HUDEP-2 (cell line): Measurements from ENCODE around the gene AP1S2.
A peak's percentile ranks its signal among the peaks of the same experiment; 100 is the strongest.
"Not testable (repeated sequence)": the region's sequence is repeated elsewhere in the genome, so short reads cannot be mapped to it uniquely, and the experiment has no call there.

ENCODE experiments used
- DNase-seq, 76 experiments: peaks; one replicate each; lab custom pipeline; 2025; ENCODE audit not compliant: unreplicated experiment in 76 of 76; lab: John Stamatoyannopoulos, UW

Gene AP1S2

DNA sequence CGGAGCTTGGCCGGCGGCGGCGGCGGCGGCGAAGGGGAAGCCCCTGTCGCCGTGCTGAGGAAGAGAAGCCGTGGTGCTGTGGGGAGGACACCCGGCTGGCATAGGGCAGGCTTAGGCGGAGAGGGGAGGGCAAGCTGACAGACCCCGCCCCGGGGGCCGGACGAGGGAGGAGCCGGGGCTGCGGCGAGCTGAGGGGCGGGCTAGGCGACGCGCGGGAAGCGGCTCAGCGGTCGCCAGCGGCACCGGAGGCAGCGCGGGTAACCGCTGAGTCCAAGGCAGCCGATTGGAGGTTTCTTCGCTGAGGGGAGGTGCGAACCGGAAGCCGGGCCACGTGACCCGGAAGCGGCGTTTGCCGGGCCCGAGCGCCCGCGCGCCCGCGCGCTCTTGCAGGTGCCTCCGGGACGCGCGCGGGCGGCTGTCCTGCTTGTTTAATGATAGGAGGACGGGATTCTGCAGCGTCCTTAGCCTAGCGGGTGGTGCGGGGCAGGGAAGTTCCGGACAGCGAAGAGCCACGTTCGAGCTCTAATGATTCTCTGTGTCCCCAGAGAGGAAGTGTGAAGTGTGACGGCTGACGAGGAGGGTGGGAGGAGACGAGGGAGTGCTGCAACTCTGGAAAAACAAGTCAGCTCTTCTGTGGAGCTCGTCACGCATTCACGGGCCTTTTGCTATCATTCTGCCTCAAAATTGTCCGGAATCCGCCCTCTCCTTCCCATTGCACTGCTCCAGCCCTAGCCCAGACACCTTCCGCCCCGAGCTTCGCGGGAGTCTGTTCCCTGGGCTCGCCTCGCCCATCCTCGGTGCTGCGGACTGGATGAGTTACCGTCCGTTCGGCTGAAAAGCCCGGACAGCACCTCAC lies at the start of gene AP1S2:
TSS of gene AP1S2 (minus strand) at position 102 of the 856 bp plus-strand sequence. CDS start 2,289 bp downstream, outside the sequence.
- DNase-seq, result peak; percentile 7 to 90 (median 79)

DNA sequence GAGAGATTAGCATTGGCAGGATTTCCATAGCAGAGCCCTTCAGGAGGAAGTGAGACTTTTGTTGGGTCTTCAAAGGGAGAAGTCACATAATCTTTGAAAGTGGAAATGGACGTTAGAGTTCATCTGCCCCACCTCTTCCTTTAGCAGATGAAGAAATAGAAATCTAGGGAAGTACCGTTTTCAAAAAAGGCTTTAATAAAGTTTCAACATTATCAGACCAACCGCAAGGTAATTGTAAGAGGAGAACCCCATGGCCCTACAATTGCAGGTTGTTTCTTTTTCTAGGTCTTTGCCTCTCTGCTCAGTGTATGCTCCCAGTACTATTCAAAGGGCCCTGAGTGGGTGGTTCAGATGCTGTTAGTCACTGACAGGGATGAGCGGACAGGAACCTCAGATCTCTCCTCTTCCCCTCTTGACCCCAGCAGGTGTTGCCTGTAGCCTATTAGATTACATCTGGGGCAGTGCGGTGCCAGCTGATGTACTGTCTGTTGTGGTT lies 48.6 kb upstream of the AP1S2 start:
- no peak for DNase-seq

DNA sequence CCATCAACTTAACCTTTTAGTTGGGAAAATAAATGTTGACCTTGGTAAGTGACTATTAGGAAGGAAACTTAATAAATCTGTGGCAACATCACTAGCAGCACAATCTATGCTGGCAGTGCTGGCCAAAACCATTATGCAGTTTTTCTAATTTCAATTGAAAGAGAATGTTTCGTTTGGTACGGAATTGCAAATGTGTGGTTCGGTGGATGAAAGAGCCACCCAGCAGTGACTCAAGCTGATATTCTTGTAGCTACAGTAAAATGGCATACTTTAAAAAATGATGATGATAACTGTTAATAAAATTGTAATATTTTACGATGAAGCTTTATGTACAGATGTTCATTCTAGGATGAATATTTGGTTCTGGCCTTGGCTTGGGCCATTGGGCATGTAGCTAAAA lies 40.7 kb upstream of the AP1S2 start:
- no peak for DNase-seq

DNA sequence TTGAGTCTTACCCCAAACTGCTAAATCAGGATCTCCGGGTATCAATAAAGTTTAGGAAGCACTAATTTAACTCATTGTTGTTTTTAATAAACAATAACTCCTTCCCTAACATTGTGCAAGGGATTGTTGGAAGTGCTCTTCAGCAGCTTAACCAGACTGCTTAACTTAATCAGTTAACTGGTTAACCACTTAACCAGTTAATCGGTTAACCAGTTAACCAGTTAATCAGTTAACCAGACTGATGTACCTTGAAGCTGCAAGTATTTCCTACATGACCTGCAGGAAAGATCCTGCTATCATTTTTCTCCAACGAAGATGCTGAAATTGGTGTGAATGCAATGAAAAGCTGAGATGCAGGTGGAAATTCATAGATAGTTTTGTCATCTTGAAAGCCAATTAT lies 40.1 kb upstream of the AP1S2 start:
- no peak for DNase-seq

DNA sequence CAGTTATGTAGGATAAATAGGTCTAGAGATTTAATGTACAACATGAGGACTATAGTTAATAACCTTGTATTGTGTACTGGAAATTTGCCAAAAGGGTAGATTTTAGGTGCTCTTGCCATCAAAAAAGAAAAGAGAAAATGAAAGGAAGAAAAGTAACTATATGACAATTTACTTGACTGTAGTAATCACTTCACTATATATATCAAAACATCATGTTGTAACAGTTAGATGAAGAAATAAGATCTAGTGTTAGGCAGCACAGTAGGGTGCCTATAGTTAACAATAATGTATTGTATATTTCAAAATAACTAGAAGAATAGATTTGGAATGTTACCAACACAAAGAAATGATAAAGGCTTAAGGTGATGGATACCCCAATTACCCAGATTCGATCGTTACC lies 35.9 kb upstream of the AP1S2 start:
- DNase-seq, result no peak

DNA sequence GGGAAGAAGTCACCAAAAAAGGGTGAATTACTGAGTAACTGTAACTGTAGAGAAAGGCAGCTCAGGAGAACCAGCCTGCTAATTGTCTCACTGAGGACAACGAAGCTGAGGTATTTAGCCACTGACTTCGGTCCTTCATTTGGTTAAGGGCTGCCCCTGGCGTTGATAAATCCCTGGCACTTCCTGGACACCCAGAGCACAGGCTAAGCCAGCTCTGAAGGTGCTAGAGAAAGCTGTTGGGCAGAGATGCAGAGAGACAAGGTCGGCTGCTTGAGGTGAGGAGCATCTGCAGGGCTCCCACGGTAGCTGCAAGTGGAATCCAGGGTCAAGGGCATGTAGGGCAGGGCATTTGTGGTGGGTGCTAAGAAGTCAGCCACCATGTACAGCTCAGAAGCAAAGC lies 33.4 kb upstream of the AP1S2 start:
- DNase-seq, result no peak

DNA sequence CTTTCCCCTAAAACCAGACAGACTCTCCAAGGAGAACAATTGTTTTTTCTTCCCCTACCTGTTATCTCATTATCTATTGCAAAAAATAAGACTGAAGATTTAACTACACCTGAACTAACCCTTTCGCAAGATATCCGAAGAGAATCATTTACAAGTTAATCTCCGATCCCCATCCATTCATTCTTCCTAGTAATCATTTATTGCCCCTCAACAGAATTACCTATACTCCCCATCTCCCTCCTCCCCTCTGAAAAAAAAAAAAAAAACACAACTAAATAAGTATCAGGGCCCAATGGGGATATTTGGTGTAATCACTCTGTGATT lies 28.9 kb upstream of the AP1S2 start:
- no peak for DNase-seq

DNA sequence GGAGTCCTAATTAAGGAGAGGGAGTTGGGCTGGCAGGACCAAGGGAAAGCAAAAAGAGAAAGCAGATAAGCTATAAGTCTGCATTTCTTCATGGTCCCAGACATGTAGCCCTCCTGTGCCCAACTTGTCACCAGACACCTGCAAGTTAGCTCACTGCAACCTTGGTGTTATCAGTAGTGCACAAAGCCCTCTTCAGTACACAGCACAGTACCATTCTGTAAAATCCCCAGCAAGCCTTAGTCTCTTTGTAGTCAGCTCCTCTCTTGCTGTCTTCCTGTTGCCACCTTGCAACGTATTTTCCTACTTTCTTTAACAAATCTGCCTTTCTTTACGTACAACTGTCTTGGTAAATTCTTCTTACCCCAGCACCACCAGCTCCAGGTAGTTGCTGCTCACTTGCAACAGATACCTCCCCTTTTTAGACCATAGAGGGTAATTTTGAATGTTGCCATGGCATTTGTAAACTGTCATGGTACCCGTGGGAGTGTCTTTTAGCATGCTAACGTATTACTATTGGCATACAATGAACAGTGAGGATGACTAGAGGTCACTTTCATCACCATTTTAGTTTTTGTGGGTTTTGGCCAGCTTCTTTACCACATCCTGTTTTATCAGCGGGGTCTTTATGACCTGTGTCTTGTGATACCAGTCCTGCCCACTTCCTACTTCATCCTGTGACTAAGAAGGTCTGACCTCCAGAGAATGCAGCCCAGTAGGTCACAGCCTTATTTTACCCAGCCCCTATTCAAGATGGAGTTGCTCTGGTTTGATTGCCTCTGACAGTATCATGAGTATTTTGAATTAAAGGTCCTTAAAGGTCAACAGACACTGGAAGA lies 28.3 kb upstream of the AP1S2 start:
- peak in 10 of 76 experiments; percentile 0 to 30 (median 6) for DNase-seq

DNA sequence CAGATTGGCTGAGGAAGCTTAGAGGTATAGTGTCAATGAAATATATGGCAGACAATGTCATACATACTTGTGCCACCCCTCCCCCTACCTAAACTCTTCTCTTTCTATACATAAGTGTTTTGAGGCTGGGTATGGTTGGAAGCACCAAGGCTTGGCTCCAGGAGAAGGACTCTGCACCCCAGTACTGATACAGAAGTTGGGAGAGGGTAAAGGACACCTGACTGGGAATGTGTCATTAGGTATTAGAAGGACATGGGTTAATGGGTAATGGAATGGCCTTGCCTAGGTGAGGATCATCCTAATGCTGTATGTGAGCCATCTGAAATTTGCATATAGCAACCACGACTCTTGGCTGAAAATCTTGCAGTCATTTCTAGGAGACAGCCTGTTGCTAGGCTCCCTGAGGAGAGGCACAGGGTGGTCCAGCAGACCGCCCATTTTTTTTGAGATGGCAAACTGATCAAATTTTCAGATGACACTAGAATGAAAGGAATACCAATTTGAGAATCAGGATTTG lies 26.8 kb upstream of the AP1S2 start:
- no peak for DNase-seq

DNA sequence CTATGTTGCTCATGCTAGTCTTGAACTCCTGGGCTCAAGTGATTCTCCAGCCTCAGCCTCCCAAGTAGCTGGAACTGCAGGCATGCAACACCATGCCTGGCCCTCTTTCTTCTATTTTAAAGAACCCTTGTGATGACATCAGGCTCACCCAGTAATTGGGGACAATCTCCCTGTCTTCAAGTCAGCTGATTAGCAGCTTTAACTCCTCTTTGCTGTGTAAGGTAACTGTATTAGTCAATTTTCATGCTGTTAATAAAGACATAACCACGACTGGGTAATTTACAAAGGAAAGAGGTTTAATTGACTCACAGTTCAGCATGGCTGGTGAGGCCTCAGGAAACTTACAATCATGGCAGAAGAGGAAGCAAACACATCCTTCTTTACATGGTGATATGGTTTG lies 23.3 kb upstream of the AP1S2 start:
- not testable (repeated sequence) for DNase-seq

DNA sequence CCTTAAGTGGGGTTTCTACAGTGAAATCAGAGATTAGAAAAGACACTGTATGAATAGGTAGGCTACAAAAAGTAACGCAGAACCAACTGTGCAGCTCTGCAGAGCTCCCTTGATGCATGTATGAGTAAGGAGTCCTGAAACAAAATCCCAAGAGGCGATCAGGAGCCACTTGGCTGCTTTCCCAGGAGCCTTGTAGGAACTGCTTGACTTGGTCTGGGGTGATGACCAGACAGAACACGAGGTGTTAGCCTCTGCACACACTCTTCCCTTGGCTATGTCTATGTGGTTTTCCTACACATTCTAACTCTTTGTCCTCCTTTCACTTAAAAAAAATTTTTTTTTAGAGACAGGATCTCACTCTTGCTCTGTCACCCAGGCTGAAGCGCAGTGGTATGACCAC lies 22.8 kb upstream of the AP1S2 start:
- no peak for DNase-seq

DNA sequence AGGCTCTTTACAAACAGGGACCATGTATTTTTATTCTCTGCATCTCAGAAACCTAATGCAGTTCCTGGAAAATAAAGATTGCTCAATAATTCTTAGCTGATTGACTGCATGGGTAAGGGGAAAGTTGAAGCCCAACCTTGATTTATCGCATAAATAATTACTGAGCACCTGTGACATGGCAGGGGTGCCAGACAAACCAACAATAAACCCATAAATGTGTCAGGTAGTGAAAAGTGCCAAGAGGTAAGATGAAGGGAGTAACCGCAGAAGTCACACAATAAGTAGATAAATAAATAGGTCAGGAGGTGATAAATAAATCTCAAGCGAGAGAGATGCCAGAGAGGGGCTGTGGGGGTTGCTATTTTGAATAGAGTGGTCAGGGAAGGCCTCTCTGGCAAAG lies 20.1 kb upstream of the AP1S2 start:
- DNase-seq, result no peak

DNA sequence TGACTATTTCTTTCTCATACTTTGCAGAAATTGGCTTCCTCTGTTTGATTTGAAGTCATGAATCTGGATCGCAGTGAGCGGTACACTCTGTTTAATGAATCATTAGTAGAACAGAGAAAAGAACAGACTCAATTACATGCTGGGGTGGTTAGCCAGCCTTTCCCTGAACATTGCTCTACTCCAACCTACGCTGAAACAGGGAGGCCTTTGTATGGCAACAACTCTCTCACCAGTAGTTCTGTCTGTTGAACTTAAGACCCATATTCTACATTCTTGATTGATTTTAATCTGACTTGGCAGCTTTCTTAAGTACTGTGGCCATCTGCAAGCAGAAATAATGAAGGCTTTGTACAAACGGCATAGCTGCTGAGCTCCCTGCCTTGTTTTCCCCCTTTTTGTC lies 19.0 kb upstream of the AP1S2 start:
- DNase-seq, result no peak

DNA sequence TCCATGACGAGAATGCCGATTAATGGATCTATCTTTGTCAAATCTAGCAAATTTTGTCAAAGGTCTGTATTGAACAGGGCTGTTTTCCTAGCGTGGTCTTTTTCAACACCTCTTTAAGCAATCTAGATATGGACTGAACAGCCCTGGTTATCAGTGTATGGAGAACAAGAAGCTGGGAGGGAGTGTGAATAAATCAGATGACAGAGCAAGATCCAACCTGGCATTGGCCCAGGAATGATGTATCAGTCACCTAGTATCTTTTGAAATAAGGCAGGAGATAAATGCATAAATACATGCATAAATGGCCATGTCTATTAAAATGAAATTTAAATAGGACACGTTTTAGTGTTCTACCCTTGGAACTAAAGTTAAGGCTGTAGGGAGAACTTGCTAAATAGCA lies 15.7 kb upstream of the AP1S2 start:
- DNase-seq, result no peak

DNA sequence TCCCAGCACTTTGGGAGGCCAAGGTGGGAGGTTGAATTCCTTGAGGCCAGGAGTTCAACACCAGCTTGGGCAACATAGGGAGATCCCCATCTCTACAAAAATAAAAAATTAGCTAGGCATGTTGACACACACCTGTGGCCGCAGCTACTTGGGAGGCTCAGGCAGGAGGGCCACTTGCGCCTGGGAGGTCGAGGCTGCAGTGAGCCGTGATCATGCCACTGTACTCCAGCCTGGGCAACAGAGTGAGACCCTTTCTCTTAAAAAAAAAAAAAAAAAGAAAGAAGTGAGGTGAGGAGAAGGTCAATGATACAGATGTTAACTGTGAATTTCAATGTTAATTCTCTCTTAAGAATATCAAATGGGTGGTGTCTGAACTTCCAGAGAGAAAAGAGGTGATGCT lies 15.1 kb upstream of the AP1S2 start:
- DNase-seq, result no peak

DNA sequence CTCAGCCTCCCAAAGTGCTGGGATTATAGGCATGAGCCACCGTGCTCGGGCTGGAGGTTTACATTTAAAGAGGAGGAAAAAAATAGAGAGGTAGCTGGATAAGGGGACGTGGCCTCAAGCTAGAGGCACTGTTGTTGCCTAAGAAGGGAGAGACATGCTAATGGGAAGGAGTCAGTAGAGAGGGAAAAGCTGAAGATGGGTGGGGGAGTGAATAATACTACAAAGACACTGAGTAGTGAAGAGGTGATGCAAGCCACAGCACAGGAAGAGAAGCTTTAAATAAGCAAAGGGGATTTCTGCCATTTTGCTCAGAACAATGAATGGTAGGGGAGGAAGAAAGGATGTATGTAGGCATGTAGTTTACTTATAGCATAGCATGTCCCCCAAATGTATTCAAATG lies 11.5 kb upstream of the AP1S2 start:
- DNase-seq, result no peak

DNA sequence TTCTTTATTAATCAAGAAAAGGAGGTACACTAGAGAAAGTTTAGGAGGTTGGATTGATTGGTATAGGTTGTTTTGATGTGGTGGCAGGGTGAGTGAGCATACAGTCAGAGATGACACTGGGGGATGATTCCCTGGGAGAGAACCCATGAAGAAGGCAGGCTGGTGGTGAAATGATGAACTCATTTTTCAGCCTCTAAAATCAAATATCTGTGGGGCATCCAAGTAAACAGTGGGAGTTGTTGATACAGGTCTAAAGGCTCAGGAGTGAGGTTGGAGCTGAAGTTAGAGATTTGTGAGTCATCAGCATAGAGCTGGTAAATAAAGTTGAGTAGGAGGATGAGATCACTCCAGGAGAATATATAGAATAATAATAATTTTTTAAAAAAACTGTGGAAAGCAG lies 10.0 kb upstream of the AP1S2 start:
- no peak for DNase-seq

DNA sequence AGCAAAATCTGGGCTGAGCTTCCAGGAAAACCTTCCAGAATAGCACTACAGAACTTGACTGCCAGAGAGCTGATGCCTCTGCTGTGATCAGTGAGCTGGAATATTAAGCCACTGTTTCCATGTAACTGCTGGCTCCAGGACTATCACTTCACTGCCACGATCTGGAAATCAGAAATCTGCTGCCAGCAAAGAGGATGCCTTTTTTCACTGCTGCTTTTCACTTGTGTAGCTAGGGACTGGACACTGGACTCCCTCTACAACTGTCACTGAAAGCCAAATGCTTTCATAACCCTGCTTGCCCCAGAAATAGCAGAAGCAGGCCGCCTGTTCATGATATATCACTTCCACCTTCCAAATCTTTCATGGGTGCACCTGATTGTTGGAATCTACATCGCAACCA lies 9.4 kb upstream of the AP1S2 start:
- no peak for DNase-seq

DNA sequence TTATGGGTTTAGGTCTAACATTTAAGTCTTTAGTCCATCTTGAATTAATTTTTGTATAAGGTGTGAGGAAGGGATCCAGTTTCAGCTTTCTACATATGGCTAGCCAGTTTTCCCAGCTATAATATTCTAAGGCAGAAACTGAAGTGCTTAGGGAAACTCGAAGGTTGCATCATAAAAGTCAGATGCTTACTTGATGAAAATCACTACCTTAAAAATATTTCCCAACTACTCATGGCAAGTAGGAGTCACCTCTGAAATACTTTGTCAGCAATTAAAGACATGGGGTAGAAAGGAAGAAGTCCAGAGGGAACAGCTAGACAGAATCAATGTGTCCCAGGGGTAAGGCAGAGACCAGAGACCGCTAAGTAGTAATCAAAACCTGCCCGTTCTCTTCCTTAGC lies 6.3 kb upstream of the AP1S2 start:
- DNase-seq, result no peak

DNA sequence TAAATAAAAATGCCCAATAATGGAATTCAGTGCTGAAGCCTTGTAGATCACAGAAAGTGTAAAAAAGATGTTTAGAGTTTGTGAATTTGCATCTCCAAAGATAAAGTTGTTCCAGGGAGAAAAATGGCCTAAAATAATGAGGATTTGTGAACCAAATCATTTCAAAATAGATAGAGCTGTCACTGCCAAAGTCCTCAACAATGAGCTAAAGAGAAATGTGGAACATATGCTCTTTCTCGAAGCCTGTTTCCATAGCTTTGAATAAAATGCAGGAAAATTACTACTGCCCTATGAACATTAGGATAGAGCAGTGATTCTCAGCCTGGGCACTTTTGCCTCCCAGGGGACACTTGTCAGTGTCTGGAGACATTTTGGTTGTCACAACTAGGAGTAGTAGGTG lies 3.4 kb upstream of the AP1S2 start:
- DNase-seq, result no peak

DNA sequence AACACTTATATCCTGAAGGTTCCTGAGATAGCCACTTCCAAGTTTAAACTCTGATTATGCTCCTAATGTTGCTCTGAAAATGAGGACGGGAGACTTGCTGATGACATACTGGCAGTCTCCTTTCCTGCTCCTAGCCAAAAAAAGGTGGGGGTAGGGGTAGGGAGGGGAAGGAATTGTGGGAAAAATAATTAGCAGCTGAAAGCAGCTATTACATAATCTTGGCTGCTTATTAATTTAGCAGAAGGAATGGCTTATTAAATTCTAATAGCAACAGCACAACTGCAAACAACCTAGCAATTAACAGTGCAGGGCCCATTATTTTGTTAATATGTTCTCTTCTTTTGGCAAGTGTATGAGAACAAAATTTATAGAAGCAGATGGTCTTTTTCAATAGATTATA lies 2.0 kb upstream of the AP1S2 start:
- DNase-seq, result no peak

DNA sequence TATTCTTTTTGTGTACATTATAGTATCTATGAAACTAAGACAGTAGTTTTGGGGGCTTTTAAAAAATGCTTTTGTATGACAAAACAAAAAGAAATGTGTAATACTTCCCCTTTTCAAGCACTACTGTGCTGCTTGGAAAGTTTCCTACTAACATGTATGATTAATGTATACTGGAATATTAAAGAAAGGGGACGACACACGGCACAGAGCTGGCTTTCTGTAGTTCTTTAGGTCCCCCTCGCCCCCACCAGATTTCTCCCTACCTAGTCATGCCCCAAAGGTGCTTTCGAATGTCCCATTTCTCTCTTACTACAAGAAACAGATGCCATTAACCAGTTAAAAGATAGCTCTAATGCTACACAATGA lies 1.6 kb upstream of the AP1S2 start:
- no peak for DNase-seq
